GM18498 (cell line): ENCODE results near the gene ANKDD1A.

ENCODE experiments used
- ATAC-seq: cut with Tn5 transposase; IDR thresholded peaks from one replicate; pipeline ENCODE4 v1.9.1; 2021; ENCODE audit warnings: mild to moderate bottlenecking, moderate library complexity; ENCODE audit not compliant: unreplicated experiment

The ANKDD1A gene

GRCh38 chr15:64895285-64896065, 16.2 kb upstream of the ANKDD1A start:
- peak; percentile 20 for ATAC-seq

GRCh38 chr15:64896371-64897069, 15.2 kb upstream of the ANKDD1A start:
- ATAC-seq = no peak

- ATAC-seq = no peak
Observed at GRCh38 chr15:64897345-64897985, 14.2 kb upstream of the ANKDD1A start.

- no peak for ATAC-seq
Observed at GRCh38 chr15:64898406-64898805, 13.3 kb upstream of the ANKDD1A start.

GRCh38 chr15:64901141-64901540, 10.6 kb upstream of the ANKDD1A start:
- ATAC-seq = no peak

- no peak for ATAC-seq
Observed at GRCh38 chr15:64901914-64902313, 9.8 kb upstream of the ANKDD1A start.

DNA sequence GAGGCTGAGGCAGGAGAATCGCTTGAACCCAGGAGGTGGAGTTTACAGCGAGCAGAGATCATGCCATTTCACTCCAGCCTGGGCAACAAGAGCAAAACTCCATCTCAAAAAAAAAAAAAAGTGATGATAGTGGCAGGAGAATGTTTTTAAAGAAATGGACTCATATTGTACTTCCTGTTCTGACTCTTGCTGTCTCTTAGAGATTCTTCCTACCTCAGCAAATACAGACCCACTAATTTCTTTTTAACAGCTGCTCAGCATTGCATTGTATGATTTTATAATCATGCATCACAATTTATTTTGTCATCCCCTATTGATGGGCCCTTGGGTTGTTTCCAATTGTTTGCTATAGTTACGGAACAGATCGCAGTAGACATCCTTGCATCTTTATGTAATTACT, 8.8 kb upstream of the ANKDD1A start:
- ATAC-seq = no peak

GRCh38 chr15:64903326-64903950, 8.3 kb upstream of the ANKDD1A start:
- ATAC-seq = no peak

DNA sequence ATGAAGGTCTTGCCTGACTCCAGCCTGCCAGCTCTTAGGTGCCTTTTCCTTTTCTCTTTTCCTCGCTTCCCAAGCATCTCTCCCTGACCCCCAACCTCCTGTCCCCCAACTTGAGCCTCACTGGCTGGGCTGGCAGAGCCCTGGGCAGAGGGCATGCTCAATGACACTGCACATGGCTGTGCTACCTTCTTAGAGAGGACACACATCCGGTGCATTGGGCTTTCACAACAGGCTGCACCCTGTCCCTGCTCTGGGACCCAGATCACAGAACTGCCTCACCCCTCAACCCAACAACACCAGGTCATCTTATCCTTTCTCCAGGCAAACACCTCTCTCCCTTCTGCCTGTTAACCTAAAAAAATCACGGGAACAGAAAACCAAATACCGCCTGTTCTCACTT, 7.5 kb upstream of the ANKDD1A start:
- ATAC-seq = no peak

DNA sequence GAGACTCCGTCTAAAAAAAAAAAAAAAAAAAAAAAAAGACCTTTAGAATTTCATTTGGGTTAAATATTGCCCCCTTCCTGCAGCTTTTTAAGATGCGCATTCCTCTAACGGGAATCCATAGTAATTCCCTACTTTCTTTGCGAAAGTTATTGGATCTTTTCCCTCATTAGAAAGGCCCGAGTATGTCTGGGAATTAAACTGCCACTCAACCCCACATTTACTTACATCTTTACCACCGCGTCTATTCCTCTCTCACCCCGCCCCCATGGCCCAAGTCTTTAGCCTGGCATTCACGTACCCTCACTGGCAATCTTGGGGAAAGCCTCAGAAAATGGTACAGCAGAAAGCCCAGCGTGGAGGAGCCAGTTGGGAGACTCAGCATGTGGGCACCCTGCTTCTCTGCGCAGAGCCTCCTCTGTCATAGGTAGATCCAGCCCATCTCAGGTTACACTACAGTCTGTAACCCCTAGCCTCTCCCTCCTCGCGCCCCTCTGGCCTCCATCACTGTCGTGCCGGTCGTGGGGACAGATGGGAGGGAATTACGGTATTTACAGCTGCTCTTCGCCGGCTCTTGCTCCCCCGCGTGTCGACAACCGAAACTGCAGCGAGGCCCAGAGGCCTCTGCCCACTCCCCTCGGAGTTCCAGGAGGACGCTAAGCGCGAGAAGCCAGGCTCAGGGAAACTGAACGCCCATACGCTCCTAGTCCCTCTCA, 6.4 kb upstream of the ANKDD1A start:
- ATAC-seq = no peak

- no peak for ATAC-seq
Observed at GRCh38 chr15:64905941-64906340, 5.8 kb upstream of the ANKDD1A start.

- no peak for ATAC-seq
Observed at GRCh38 chr15:64906402-64906801, 5.3 kb upstream of the ANKDD1A start.

- ATAC-seq = no peak
Observed at GRCh38 chr15:64907991-64908390, 3.7 kb upstream of the ANKDD1A start.

GRCh38 chr15:64909546-64909945, 2.2 kb upstream of the ANKDD1A start:
- no peak for ATAC-seq

DNA sequence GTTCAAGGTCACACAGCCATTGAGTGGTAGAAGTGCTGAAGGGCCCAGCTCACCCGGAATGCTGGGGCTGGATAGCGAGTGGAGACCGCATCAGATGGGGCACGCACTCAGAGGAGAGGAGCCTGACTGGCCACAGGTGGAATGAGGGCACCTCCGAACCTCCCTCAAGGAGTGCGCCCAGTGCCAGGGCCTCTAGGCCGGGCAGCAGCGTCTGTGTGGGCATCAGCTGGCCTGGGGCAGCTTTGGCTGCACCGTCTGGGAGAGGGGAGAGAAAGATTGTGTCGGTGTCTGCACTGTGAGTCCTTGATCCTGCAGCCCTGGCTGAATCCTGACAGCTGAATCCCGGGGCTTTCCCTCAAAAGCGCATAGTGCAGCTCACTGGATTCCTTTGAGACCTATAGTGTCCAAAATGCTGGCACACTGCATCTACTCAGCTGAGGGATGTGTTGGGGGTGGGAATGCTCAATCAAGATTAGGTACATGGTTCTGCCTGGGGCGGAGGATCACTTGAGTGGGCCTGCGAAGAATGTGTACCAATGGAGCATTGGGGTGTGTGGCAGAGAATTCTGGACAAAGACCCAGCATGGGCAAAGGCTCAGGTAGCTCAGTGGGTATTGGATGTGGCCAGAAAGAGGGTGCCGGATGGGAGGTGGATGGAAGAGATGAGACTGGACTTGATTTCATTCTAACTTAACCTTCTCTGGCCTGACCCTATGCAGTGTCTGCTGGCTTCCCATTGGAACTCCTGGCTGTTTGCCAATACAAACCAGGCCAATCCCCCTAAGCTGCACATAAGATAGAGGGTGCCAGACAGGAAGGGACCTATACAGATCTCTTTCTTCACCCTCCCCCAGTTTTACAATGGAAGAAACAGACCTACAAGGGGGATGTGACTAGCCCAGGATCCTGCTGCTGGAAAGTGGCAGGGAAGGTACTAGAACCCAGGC, 950 bp downstream of the ANKDD1A start:
- ATAC-seq = no peak

DNA sequence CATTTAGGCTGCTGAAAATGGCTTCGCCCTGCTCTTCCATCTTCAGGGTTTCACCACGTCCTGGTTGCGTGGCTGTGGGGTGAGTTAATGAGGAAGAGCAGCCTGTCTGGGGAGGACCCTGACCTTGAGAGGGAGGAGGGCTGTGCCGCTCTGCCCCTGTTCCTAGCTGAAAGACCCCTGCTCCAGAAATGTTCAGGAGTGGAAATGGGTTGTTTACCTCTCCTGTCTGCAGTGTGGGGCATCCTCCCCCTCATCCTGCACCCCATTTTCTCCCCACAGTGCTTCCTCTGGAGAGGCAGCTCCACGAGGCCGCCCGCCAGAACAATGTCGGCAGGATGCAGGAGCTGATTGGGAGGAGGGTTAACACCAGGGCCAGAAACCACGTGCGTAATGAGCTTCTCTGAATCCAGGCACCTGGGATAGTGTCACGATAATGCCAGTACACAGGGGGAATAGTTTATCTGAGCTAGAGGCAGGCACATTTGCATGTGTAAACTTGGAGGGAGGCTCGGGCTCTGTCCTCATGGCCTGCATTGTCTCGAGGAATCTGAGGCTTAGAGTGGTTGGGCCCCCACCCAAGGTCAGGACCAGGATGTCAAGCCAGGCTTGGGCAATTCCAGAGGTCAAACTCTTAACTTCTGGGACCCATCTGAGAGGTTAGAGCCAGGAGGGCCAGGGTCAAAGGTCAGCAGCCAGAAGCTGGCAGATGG, 4.0 kb downstream of the ANKDD1A start:
- ATAC-seq = no peak

DNA sequence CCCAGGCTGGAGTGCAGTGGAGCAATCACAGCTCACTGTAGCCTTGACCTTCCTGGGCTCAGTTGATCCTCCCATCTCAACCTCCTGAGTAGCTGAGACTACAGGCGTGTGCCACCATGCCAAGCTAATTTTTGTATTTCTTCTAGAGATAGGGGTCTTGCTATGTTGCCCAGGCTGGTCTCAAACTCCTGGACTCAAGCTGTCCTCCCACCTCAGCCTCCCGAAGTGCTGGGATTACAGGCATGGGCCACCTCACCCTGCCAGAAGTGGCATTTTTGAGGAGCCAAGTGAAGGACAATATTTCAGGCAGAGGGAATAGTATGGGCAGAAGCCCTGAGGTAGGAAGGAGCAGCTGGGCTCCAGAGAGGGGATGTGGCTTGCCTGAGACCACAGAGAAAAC, 4.7 kb downstream of the ANKDD1A start:
- no peak for ATAC-seq

DNA sequence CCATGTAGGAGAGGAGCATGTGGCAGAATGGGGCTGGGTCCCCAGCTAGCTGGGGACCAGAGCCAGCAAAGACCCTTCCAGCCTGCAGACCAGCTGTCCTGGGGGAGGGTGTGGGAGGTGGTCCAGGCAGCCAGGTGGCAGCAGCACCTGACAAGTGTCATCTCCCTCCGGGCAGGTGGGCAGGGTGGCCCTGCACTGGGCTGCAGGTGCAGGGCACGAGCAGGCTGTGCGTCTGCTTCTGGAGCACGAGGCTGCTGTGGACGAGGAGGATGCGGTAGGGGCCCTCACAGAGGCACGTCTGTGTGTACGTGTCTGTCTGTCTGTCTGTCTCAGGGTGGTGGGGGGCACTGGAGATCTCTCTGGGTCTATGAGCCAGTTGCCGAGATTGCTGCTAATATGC, 5.5 kb downstream of the ANKDD1A start:
- no peak for ATAC-seq

- ATAC-seq = no peak
Observed at GRCh38 chr15:64919721-64920120, 8.0 kb downstream of the ANKDD1A start.
